NT2/D1 (cell line): Measurements from ENCODE around the gene FARS2.

Experiments
- SUZ12 ChIP-seq: IDR thresholded peaks from 2 replicates; pipeline ENCODE4 v1.6.1; 2011; ENCODE audit not compliant: insufficient read length, insufficient read depth; ENCODE audit errors: extremely low read depth
- YY1 ChIP-seq: IDR thresholded peaks from 2 replicates; pipeline ENCODE4 v1.6.1; 2011; ENCODE audit not compliant: insufficient read length, insufficient read depth
- ZNF274 ChIP-seq: IDR thresholded peaks from 2 replicates; pipeline ENCODE4 v1.6.1; 2011; ENCODE audit warnings: mild to moderate bottlenecking, low read depth, low read length

DNA sequence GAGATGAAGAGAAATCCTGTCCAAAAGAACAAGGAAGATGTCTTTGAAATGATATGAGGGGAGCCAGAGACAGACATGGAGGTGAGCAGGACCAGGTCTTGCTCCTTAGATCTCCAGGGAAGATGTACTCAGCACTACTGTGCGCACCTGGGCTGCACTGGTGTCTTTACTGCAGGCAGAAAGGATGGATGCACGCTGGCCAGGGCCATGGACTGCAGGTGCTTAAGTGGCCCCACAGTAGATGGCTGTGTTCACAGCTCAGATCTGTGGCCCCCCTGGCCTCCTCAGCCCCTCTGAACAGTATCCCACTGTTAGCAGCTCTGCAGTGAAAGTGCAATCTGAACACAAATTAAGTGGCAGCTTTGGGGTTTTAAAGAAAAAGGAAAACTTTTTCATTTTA, 402.4 kb downstream of the FARS2 start:
- TF ChIP-seq ZNF274: no peak
- TF ChIP-seq SUZ12: no peak
- TF ChIP-seq YY1: no peak
